Measurements from ENCODE around the gene FDXR. TPM values are rescaled to one million over a fixed set of nuclear protein-coding genes. Genes with fewer than 3 reads are reported as not detected.
A peak's percentile ranks its signal among the peaks of the same experiment; 100 is the strongest.

FDXR gene
- polyA plus RNA-seq, 1 donor: 6.3 TPM

DNA sequence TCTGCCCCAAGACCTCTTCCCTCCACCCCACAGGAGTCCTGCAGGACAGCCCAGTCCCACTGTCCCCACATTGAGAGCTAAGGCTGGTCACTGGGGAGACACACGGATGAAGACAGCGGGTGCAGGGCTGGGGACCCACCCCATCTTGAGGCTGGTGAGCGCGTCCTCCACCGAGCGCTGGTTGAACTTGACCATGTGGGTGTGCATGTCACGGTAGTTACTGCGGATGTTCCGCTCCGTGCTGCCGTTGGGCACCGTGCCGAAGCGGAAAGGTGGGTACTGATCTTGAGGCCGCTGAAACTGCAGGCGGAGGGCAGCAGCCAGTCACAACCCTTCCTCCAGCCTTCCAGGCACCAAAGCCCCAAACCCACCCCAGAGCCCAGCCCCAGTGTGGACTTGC lies 26.2 kb downstream of the FDXR start:
- Histone ChIP-seq H3K36me3 (ENCODE audit: control insufficient read depth, insufficient read depth, low read length) (no peaks in the 10 kb centered on the region), H3K27ac (ENCODE audit: low read length) (no peak overlapping the region), H3K9me3 (ENCODE audit: control insufficient read depth, low read depth, low read length) (peaks cover 2% of the 10 kb centered on the region), H3K4me1 (ENCODE audit: control insufficient read depth, insufficient read depth, low read length) (peaks cover 3% of the 10 kb centered on the region), H3K27me3 (ENCODE audit: control insufficient read depth, insufficient read depth, low read length) (peaks cover 49% of the 10 kb centered on the region), H3K4me3 (ENCODE audit: low read length) (no peak overlapping the region)
- no peak for DNase-seq
- WGBS (ENCODE audit: insufficient coverage, low lambda C conversion rate): no CpG with 5 or more reads among the region's 16 CpGs

DNA sequence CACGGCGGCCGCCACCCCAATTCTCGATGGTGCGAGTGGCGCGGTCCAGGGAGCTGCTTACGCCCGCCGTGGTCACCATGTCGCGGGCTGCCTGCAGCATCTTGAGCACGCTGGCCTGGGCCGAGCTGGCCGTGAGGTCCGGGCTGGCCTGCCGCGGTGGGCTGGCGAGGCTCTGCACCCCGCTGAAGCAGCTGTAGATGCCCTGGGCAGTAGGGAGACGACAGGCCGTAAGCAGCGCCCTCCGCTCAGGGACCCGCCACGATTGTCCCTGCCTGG lies 29.5 kb downstream of the FDXR start:
- Histone ChIP-seq H3K4me1 (ENCODE audit: control insufficient read depth, insufficient read depth, low read length) (peaks cover 7% of the 10 kb centered on the region), H3K4me3 (ENCODE audit: low read length) (no peak overlapping the region), H3K36me3 (ENCODE audit: control insufficient read depth, insufficient read depth, low read length) (peaks cover 4% of the 10 kb centered on the region), H3K9me3 (ENCODE audit: control insufficient read depth, low read depth, low read length) (no peaks in the 10 kb centered on the region), H3K27ac (ENCODE audit: low read length) (no peak overlapping the region), H3K27me3 (ENCODE audit: control insufficient read depth, insufficient read depth, low read length) (peaks cover 41% of the 10 kb centered on the region)
- no peak for DNase-seq
- WGBS (ENCODE audit: insufficient coverage, low lambda C conversion rate): no CpG with 5 or more reads among the region's 26 CpGs

DNA sequence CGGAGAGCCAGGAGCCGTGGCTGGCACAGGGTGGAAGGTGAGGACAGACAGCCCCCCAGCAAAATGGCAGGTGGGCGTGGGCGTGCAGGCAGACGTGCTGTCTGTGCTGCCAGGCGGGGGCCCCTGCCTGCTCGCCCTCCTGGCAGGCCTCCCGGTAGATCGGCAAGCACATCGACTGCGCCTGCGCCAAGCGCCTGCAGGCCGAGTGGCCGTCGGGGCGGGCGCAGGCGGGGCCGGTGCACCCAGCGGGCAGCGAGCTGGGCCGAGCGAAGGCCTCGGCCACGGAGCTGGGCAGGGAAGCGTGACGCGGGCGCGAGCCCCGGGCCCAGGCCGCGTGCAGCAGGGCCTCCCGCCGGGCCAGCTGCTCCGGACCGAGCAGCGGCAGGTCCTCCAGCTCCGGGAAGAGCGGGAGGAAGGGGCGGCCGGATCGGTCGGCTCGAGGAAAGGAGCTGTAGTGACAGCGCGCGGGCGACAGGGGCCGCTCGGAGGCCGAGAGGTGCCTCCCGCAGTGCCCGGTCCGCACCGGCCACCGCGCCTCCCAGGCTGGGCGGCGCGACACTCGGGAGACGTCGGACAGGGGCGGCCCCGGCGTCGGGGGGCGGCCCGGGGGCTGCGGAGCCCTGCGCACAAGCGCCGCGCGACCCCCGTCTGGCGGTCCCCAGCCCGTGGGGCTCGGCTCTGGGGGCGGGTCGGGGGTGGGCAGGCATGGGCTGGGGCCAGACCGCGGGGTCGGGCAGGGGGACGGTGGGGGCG lies 30.0 kb downstream of the FDXR start:
- Histone ChIP-seq H3K4me1 (ENCODE audit: control insufficient read depth, insufficient read depth, low read length) (peaks cover 7% of the 10 kb centered on the region), H3K36me3 (ENCODE audit: control insufficient read depth, insufficient read depth, low read length) (peaks cover 4% of the 10 kb centered on the region), H3K4me3 (ENCODE audit: low read length) (no peak overlapping the region), H3K27me3 (ENCODE audit: control insufficient read depth, insufficient read depth, low read length) (peaks cover 41% of the 10 kb centered on the region), H3K9me3 (ENCODE audit: control insufficient read depth, low read depth, low read length) (no peaks in the 10 kb centered on the region), H3K27ac (ENCODE audit: low read length) (no peak overlapping the region)
- no CpG with 5 or more reads among the region's 88 CpGs for WGBS (ENCODE audit: insufficient coverage, low lambda C conversion rate)
- peak; percentile 48 to 71 for DNase-seq

DNA sequence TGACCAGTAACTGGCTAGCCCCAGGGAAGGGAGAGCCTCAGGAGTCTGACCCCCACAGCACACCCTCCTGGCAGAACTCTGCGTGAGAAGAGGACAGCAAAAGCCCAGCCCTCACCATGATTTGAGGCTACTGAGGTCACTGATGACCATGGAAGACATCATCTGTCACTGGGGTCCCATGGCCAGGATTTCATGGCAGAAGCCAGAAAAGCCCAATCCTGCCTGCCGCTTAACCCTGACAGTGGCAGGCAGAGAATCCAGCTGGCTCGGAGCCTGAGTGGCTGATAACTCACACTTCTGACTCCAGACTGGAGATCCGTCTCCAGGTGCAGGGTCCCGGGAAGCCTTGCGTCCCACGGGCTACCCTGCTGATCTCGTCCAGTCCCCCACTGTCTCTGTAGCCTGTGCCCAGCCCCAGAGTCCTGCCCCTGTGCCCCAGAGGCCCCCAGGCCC lies 30.6 kb downstream of the FDXR start:
- no peak overlapping the region for H3K4me3 ChIP-seq (ENCODE audit: low read length)
- WGBS (ENCODE audit: insufficient coverage, low lambda C conversion rate): no CpG with 5 or more reads among the region's 8 CpGs
- H3K27me3 ChIP-seq (ENCODE audit: control insufficient read depth, insufficient read depth, low read length): peaks cover 41% of the 10 kb centered on the region
- peaks cover 7% of the 10 kb centered on the region for H3K4me1 ChIP-seq (ENCODE audit: control insufficient read depth, insufficient read depth, low read length)
- no peaks in the 10 kb centered on the region for H3K9me3 ChIP-seq (ENCODE audit: control insufficient read depth, low read depth, low read length)
- DNase-seq: no peak
- H3K27ac ChIP-seq (ENCODE audit: low read length): no peak overlapping the region
- peaks cover 7% of the 10 kb centered on the region for H3K36me3 ChIP-seq (ENCODE audit: control insufficient read depth, insufficient read depth, low read length)

DNA sequence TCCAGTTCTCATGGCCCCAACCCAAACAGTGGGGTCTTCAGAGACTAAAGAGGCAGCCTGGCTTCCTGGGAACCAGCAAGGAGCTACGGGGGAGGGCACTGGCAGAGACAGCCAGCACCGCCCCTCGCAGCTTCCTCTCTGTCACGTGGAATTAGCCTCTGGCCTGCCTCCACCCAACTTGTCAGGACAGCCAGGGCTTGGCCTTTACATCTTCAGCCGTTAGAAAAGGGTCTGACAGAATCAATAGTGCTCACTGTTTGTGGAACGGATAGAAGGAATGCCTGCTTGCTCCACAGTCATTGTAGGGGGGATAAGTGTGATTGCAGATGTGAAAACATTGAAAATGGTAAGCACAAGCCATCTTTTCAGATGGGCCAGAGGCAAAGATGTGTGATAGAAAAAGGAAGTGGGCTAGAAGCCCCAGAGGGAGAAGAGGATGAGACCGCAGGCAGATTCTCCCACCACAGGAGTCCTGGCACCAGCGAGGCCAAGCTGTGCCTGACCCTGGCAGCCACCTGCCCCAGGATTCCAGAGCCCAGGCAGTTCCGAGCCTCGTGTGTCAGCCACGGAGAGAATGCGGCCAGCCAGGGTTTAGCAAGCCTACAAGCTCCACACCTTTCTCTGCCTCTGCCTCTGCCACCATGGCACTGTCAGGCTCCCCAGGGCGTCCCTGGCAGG lies 31.7 kb downstream of the FDXR start:
- peaks cover 10% of the 10 kb centered on the region for H3K36me3 ChIP-seq (ENCODE audit: control insufficient read depth, insufficient read depth, low read length)
- H3K27me3 ChIP-seq (ENCODE audit: control insufficient read depth, insufficient read depth, low read length): peaks cover 40% of the 10 kb centered on the region
- H3K4me1 ChIP-seq (ENCODE audit: control insufficient read depth, insufficient read depth, low read length): peaks cover 7% of the 10 kb centered on the region
- WGBS (ENCODE audit: insufficient coverage, low lambda C conversion rate): no CpG with 5 or more reads among the region's 13 CpGs
- H3K9me3 ChIP-seq (ENCODE audit: control insufficient read depth, low read depth, low read length): no peaks in the 10 kb centered on the region
- H3K27ac ChIP-seq (ENCODE audit: low read length): no peak overlapping the region
- no peak overlapping the region for H3K4me3 ChIP-seq (ENCODE audit: low read length)
- DNase-seq: no peak

DNA sequence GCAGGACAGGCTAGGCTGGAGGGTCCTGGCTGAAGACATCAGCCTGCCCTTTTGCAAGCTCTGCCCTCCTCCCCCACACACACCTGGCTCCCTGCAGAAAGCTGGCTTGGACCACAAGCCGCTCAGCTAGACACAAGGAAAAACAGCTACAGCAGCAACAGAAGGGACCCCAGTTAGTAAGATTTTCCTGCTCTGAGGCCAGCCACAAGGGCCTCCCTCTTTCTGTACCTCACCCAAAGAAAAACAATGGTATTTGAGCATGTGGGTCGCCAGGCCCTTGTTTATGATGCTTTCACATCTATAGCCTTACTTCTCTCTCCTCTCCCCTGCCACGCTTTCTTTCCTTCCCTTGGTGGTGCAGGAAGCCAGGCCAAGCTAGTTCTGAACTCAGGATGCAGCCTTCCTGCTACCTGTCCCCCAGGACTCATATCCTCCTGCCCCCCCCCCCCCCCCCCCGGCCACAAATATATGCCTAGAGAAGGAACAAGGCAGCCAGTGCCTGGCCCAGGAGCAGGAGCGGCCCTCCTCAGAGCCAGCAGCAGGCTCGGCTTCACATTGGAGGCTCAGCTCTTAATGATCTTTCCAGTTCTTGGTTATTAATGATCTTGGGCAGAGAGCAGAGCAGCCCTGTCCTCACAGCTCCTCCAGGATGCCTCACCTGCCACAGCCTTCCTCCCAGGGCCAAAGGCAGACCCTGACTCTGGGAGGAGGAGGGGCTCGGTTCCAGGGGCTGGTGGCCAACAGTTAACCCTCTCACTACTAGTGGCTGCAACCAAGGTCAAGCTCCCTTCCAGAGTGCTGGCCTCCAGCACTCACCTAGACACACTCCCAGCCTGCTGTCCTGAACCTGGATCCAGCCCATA lies 32.6 kb downstream of the FDXR start:
- Histone ChIP-seq H3K36me3 (ENCODE audit: control insufficient read depth, insufficient read depth, low read length) (peaks cover 11% of the 10 kb centered on the region), H3K4me1 (ENCODE audit: control insufficient read depth, insufficient read depth, low read length) (peaks cover 7% of the 10 kb centered on the region), H3K27ac (ENCODE audit: low read length) (no peak overlapping the region), H3K27me3 (ENCODE audit: control insufficient read depth, insufficient read depth, low read length) (peaks cover 33% of the 10 kb centered on the region), H3K4me3 (ENCODE audit: low read length) (no peak overlapping the region), H3K9me3 (ENCODE audit: control insufficient read depth, low read depth, low read length) (no peaks in the 10 kb centered on the region)
- DNase-seq: no peak
- WGBS (ENCODE audit: insufficient coverage, low lambda C conversion rate): no CpG with 5 or more reads among the region's 7 CpGs

DNA sequence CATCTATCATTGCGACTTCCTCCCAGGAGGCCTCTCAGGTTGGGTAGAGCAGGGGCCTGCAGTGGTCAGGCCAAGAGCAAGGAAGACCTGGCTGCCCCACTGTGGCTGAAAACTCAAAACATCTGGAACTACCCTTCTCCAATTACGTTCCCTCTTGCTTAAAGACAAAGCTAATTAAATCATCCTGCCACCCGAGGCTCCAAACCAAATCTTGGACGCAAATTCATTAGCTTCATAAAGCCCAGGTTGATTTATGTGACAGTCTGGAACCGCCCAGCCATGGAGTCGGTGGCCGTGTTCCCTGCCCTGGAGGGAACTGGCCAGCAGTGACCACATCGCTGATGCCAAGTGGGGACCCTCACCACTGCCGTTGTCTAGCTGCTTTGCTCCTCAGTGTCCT lies 34.5 kb downstream of the FDXR start:
- peaks cover 22% of the 10 kb centered on the region for H3K27me3 ChIP-seq (ENCODE audit: control insufficient read depth, insufficient read depth, low read length)
- H3K4me1 ChIP-seq (ENCODE audit: control insufficient read depth, insufficient read depth, low read length): peaks cover 7% of the 10 kb centered on the region
- no CpG with 5 or more reads among the region's 9 CpGs for WGBS (ENCODE audit: insufficient coverage, low lambda C conversion rate)
- no peak overlapping the region for H3K27ac ChIP-seq (ENCODE audit: low read length)
- no peak overlapping the region for H3K4me3 ChIP-seq (ENCODE audit: low read length)
- H3K9me3 ChIP-seq (ENCODE audit: control insufficient read depth, low read depth, low read length): no peaks in the 10 kb centered on the region
- peaks cover 11% of the 10 kb centered on the region for H3K36me3 ChIP-seq (ENCODE audit: control insufficient read depth, insufficient read depth, low read length)
- DNase-seq: no peak

DNA sequence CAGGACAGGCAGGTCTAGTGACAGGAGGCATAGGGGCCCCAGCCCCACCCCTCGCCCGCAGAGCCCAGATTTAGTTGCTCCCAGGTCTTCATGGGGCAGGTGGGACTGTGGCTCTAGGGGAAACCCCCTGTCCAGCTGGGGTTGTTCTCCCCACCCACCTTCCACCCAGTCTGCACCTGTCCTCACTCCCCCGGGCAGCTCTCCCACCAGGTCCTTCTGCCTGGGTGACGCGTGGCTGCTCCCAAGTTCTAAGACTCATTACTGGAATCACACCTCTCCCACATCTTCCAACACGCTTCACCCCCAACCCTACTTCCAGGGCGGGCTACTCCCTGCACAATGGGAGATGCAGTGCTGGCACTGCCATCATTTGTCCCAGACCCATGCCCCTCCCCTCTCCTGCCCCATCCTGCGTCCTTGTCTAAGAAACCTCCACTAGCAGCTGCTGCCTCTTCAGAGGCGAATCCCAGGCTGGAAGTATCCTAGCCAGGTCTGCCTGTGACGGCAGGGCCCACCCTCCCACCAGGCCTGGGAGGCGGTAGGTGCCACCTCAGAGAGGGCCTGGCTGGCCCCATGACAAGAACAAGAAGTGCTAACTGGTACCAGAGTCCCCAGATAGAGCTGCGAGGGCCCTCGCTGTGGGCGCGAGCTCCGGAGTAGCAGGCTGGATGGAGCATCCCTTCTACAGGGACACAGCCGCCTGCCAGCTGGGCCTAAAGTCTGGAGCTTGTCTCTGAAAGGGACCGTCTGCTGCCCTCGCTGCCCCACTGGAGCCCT lies 35.9 kb downstream of the FDXR start:
- Histone ChIP-seq H3K27ac (ENCODE audit: low read length) (no peak overlapping the region), H3K4me1 (ENCODE audit: control insufficient read depth, insufficient read depth, low read length) (peaks cover 6% of the 10 kb centered on the region), H3K4me3 (ENCODE audit: low read length) (no peak overlapping the region), H3K36me3 (ENCODE audit: control insufficient read depth, insufficient read depth, low read length) (peaks cover 11% of the 10 kb centered on the region), H3K9me3 (ENCODE audit: control insufficient read depth, low read depth, low read length) (no peaks in the 10 kb centered on the region), H3K27me3 (ENCODE audit: control insufficient read depth, insufficient read depth, low read length) (peaks cover 13% of the 10 kb centered on the region)
- DNase-seq: no peak
- no CpG with 5 or more reads among the region's 19 CpGs for WGBS (ENCODE audit: insufficient coverage, low lambda C conversion rate)

DNA sequence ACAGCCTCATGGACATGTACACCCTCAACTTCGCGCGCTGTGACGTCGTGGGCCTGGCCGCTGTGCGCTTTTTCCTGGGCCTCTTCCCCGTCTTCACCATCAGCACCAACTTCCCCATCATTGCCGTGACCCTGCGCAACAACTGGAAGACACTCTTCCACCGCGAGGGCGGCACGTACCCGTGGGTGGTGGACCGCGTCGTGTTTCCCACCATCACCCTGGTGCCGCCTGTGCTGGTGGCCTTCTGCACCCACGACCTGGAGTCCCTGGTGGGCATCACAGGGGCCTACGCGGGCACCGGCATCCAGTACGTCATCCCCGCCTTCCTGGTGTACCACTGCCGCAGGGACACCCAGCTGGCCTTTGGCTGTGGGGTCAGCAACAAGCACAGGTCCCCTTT lies 36.6 kb downstream of the FDXR start:
- no peaks in the 10 kb centered on the region for H3K9me3 ChIP-seq (ENCODE audit: control insufficient read depth, low read depth, low read length)
- no peak overlapping the region for H3K4me3 ChIP-seq (ENCODE audit: low read length)
- no CpG with 5 or more reads among the region's 26 CpGs for WGBS (ENCODE audit: insufficient coverage, low lambda C conversion rate)
- peaks cover 12% of the 10 kb centered on the region for H3K4me1 ChIP-seq (ENCODE audit: control insufficient read depth, insufficient read depth, low read length)
- H3K36me3 ChIP-seq (ENCODE audit: control insufficient read depth, insufficient read depth, low read length): peaks cover 11% of the 10 kb centered on the region
- DNase-seq: no peak
- peaks cover 7% of the 10 kb centered on the region for H3K27me3 ChIP-seq (ENCODE audit: control insufficient read depth, insufficient read depth, low read length)
- no peak overlapping the region for H3K27ac ChIP-seq (ENCODE audit: low read length)

Data from large intestine (tissue), 3 donors.